Loucy (cell line): ENCODE measurements around the gene FRMD8.
A peak's percentile ranks its signal among the peaks of the same experiment; 100 is the strongest.

Experiments used
- H2AFZ ChIP-seq: fragments of 200-600 bp; sonication (generic); 2 replicates; pipeline ENCODE4 v1.6.0; 2016; ENCODE audit warnings: antibody characterized with exemption, mild to moderate bottlenecking, low read length, moderate library complexity
- H3F3A ChIP-seq: fragments of 200-600 bp; 2 replicates; pipeline ENCODE4 v1.6.0; 2016; ENCODE audit warnings: antibody characterized with exemption, low read depth, mild to moderate bottlenecking
- H3K27me3 ChIP-seq: fragments of 200-600 bp; sonication (generic); 2 replicates; pipeline ENCODE4 v1.6.1; 2014; ENCODE audit warnings: low read length, mild to moderate bottlenecking; ENCODE audit not compliant: insufficient read depth, poor library complexity, severe bottlenecking
- H3K36me3 ChIP-seq: fragments of 200-600 bp; sonication (generic); 2 replicates; pipeline ENCODE4 v1.6.1; 2016; ENCODE audit warnings: low read length; ENCODE audit not compliant: insufficient read depth
- H3K4me1 ChIP-seq: fragments of 200-600 bp; sonication (generic); 2 replicates; pipeline ENCODE4 v1.5.1; 2014; ENCODE audit warnings: low read length, mild to moderate bottlenecking; ENCODE audit not compliant: insufficient read depth, poor library complexity, severe bottlenecking
- H3K4me2 ChIP-seq: fragments of 200-600 bp; sonication (generic); 2 replicates; pipeline ENCODE4 v1.6.0; 2014; ENCODE audit warnings: antibody characterized with exemption, low read length, low read depth, mild to moderate bottlenecking; ENCODE audit not compliant: poor library complexity, severe bottlenecking
- H3K4me3 ChIP-seq: fragments of 200-600 bp; sonication (generic); 2 replicates; pipeline ENCODE4 v1.5.1; 2014; ENCODE audit warnings: low read length, mild to moderate bottlenecking, mixed read lengths; ENCODE audit not compliant: poor library complexity, severe bottlenecking
- H3K79me2 ChIP-seq: fragments of 200-600 bp; sonication (generic); 2 replicates; pipeline ENCODE4 v1.6.1; 2014; ENCODE audit warnings: low read length; ENCODE audit not compliant: insufficient read depth
- H3K9ac ChIP-seq: fragments of 200-600 bp; sonication (generic); 2 replicates; pipeline ENCODE4 v1.6.0; 2014; ENCODE audit warnings: mild to moderate bottlenecking, low read depth, low read length, moderate library complexity; ENCODE audit not compliant: poor library complexity, severe bottlenecking
- H3K9me2 ChIP-seq: fragments of 200-600 bp; sonication (generic); replicated peaks from 2 replicates; pipeline ENCODE4 v1.6.1; 2016; ENCODE audit warnings: low read depth, low read length, mixed read lengths
- H3K9me3 ChIP-seq: fragments of 200-600 bp; sonication (generic); 2 replicates; pipeline ENCODE4 v1.6.1; 2014; ENCODE audit warnings: mild to moderate bottlenecking, antibody characterized with exemption, low read length, low read depth; ENCODE audit not compliant: insufficient read depth
- H4K20me1 ChIP-seq: fragments of 200-600 bp; sonication (generic); 2 replicates; pipeline ENCODE4 v1.6.0; 2014; ENCODE audit warnings: antibody characterized with exemption, low read length, mild to moderate bottlenecking; ENCODE audit not compliant: insufficient read depth, poor library complexity, severe bottlenecking
- EZH2phosphoT487 ChIP-seq: fragments of 200-600 bp; IDR thresholded peaks from 2 replicates; pipeline ENCODE4 v1.6.1; 2018; ENCODE audit warnings: antibody characterized with exemption, mild to moderate bottlenecking, moderate library complexity, borderline replicate concordance
- TF ChIP-seq, protein P1 (sequence below): fragments of 200-600 bp; sonication (generic); conservative IDR thresholded peaks from 2 replicates; pipeline ENCODE4 v1.5.1; 2014; ENCODE audit warnings: mild to moderate bottlenecking, antibody characterized with exemption, low read length

FRMD8 gene

DNA sequence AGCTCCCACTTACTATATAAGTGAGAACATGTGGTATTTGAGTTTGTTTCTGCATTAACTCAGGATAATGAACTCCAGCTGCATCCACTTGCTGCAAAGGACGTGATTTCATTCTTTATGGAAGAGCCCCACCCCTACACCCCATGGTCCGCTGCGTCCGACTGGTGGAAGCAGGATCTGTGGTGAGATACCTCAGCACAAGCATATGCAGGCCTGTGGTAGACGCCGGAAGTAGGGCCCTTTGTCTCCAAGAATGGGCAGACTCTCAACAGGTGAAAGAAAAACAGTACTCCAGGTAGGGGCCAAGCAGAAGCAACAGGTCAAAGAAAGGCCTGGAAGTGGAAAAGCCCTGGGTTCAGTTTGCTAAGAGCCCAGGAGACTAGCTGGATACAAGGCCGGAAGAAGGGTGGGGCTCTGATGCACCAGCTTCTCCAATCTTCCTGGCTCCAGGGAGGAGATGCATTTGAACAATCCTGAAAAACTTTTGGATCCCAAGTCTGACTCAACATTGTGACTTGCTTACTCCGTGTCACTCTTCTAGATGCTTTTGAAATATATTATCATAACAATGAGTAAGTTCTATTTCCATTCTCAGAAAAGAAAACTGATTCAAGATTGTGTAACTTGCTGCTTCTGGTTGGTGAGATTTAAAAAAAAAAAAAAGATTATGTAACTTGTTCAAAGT is 66.5 kb downstream of the FRMD8 start:
- H3K4me3 ChIP-seq: no peak overlapping the region
- no peak overlapping the region for H3K4me2 ChIP-seq

DNA sequence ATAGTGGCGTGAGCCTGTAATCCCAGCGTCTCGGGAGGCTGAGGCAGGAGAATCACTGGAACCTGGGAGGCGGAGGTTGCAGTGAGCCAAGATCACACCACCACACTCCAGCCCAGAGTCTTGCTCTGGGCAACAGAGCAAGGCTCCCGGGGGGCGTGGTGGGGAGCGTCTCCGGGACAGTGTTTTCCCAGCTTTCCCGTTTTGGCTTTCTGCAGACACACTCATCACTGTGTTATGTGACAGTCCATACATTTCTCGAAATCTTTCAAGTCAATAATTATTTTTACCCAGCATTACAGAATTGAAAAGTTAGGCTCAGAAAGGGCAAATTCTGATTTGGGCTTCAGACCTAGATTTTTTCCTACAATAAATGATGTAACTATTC is 67.9 kb downstream of the FRMD8 start:
- H2AFZ ChIP-seq: peak overlapping the region; percentile 95
- peak overlapping the region; percentile 67 for H3K9ac ChIP-seq
- H3F3A ChIP-seq: no peaks in the 10 kb centered on the region
- peaks cover 11% of the 10 kb centered on the region; the same call in 1 of the 2 replicates for H3K79me2 ChIP-seq
- peaks cover 18% of the 10 kb centered on the region for H3K4me1 ChIP-seq
- no peaks in the 10 kb centered on the region for H3K36me3 ChIP-seq
- H3K4me2 ChIP-seq: peak overlapping the region; percentile 80
- TF ChIP-seq EZH2phosphoT487: no peak
- TF ChIP-seq, protein P1, sequence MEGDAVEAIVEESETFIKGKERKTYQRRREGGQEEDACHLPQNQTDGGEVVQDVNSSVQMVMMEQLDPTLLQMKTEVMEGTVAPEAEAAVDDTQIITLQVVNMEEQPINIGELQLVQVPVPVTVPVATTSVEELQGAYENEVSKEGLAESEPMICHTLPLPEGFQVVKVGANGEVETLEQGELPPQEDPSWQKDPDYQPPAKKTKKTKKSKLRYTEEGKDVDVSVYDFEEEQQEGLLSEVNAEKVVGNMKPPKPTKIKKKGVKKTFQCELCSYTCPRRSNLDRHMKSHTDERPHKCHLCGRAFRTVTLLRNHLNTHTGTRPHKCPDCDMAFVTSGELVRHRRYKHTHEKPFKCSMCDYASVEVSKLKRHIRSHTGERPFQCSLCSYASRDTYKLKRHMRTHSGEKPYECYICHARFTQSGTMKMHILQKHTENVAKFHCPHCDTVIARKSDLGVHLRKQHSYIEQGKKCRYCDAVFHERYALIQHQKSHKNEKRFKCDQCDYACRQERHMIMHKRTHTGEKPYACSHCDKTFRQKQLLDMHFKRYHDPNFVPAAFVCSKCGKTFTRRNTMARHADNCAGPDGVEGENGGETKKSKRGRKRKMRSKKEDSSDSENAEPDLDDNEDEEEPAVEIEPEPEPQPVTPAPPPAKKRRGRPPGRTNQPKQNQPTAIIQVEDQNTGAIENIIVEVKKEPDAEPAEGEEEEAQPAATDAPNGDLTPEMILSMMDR: no peak
- H3K9me3 ChIP-seq: no peaks in the 10 kb centered on the region
- no peaks in the 10 kb centered on the region for H4K20me1 ChIP-seq
- H3K27me3 ChIP-seq: no peaks in the 10 kb centered on the region
- H3K9me2 ChIP-seq: no peaks in the 10 kb centered on the region
- H3K4me3 ChIP-seq: peak overlapping the region; percentile 72

More for the DNA sequence above, 66.5 kb downstream of the FRMD8 start:
- Histone ChIP-seq H3F3A (no peaks in the 10 kb centered on the region), H3K4me1 (peaks cover 26% of the 10 kb centered on the region), H3K9me2 (no peaks in the 10 kb centered on the region), H3K79me2 (peaks cover 11% of the 10 kb centered on the region; the same call in 1 of the 2 replicates), H3K36me3 (no peaks in the 10 kb centered on the region), H2AFZ (no peak overlapping the region), H3K27me3 (no peaks in the 10 kb centered on the region), H3K9me3 (no peaks in the 10 kb centered on the region), H3K9ac (no peak overlapping the region), H4K20me1 (no peaks in the 10 kb centered on the region)
- TF ChIP-seq, protein P1: no peak
- TF ChIP-seq EZH2phosphoT487: no peak

DNA sequence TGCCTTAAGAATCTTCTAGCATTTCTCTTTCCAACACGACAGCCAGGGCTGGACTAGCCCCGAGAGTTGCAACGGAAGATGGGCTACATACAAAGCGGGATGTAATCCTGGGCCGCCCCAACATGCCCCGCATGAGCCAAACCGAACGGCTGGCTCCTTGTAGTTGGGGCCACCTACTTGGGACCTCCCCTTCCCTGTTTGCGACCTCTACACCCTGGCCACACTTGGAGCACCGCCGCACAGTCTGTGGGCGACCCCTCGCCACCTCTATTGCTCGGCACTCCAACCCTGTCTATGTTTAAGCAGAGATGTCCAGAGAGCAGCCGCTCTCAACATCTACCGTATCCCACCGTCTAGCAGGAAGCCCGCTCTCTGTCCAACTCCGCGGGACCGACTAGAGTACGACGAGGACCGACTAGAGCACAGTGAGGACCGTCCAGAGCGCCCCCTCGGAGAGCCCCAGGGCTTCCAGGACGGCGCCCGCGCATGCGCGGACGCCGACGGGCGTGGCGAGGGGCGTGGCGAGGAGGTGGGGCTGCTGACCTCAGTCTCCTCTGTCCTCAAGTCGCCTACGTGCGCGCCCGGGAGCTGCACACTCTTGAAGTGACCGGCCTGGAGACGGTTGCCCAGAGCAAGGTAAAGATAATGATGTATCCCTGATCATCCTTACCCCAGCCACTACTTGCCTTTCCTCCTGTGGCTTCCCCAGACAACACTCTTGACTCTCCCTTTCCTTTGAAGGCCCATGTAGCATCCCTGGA is 68.4 kb downstream of the FRMD8 start:
- H3K4me2 ChIP-seq: peak overlapping the region; percentile 80
- H3K79me2 ChIP-seq: peaks cover 11% of the 10 kb centered on the region; the same call in 1 of the 2 replicates
- H3K9me2 ChIP-seq: no peaks in the 10 kb centered on the region
- TF ChIP-seq EZH2phosphoT487: no peak
- TF ChIP-seq, protein P1: peak; percentile 45
- H3K36me3 ChIP-seq: no peaks in the 10 kb centered on the region
- H3K4me1 ChIP-seq: peaks cover 23% of the 10 kb centered on the region
- no peaks in the 10 kb centered on the region for H3F3A ChIP-seq
- H3K9ac ChIP-seq: peak overlapping the region; percentile 67
- no peaks in the 10 kb centered on the region for H3K27me3 ChIP-seq
- H3K9me3 ChIP-seq: no peaks in the 10 kb centered on the region
- peak overlapping the region; percentile 95 for H2AFZ ChIP-seq
- H3K4me3 ChIP-seq: peak overlapping the region; percentile 72
- H4K20me1 ChIP-seq: no peaks in the 10 kb centered on the region
